Trophoblast cell (in vitro differentiated cells and primary cell): Measurements from ENCODE around the gene HSD17B8.
A peak's percentile ranks its signal among the peaks of the same experiment; 100 is the strongest.

ENCODE experiments used
- DNase-seq, 2 donors: peaks; one replicate each; pipeline ENCODE4 v3.0.0-alpha.2; 2016
- H2AFZ ChIP-seq: 2 replicates; pipeline ENCODE4 v1.6.1; 2013; ENCODE audit warnings: low read length, moderate library complexity, mild to moderate bottlenecking; ENCODE audit not compliant: insufficient read depth, poor library complexity
- H2AK5ac ChIP-seq: 2 replicates; pipeline ENCODE4 v1.6.1; 2013; ENCODE audit warnings: mild to moderate bottlenecking, low read length
- H2BK120ac ChIP-seq: 2 replicates; pipeline ENCODE4 v1.6.1; 2013; ENCODE audit warnings: low read length, mild to moderate bottlenecking, moderate library complexity; ENCODE audit not compliant: insufficient read depth, poor library complexity
- H2BK12ac ChIP-seq: 2 replicates; pipeline ENCODE4 v1.6.1; 2013; ENCODE audit warnings: mild to moderate bottlenecking, low read length, moderate library complexity
- H2BK5ac ChIP-seq: 2 replicates; pipeline ENCODE4 v1.6.1; 2013; ENCODE audit warnings: low read length, low read depth, moderate library complexity, mild to moderate bottlenecking; ENCODE audit not compliant: poor library complexity
- H3K14ac ChIP-seq: 2 replicates; pipeline ENCODE4 v1.6.1; 2013; ENCODE audit warnings: mild to moderate bottlenecking, low read length
- H3K18ac ChIP-seq: 2 replicates; pipeline ENCODE4 v1.6.1; 2013; ENCODE audit warnings: mild to moderate bottlenecking, low read length
- H3K23ac ChIP-seq: 2 replicates; pipeline ENCODE4 v1.6.1; 2013; ENCODE audit warnings: low read length
- H3K27ac ChIP-seq: 2 replicates; pipeline ENCODE4 v1.5.1; 2013; ENCODE audit warnings: low read depth, mild to moderate bottlenecking, inconsistent platforms, low read length, moderate library complexity
- H3K27me3 ChIP-seq: 2 replicates; pipeline ENCODE4 v1.6.1; 2013; ENCODE audit warnings: inconsistent platforms, mild to moderate bottlenecking, low read length, moderate library complexity; ENCODE audit not compliant: insufficient read depth
- H3K36me3 ChIP-seq, 2 experiments: 1 replicate in 1 of 2; 2 replicates in 1 of 2; pipeline ENCODE4 v1.6.1; 2013; ENCODE audit warnings: low read length in 2 of 2, mild to moderate bottlenecking in 2 of 2, moderate library complexity in 1 of 2; ENCODE audit not compliant: insufficient read depth in 2 of 2, control insufficient read depth in 1 of 2
- H3K4ac ChIP-seq: 2 replicates; pipeline ENCODE4 v1.6.1; 2013; ENCODE audit warnings: low read depth, mild to moderate bottlenecking, low read length, moderate library complexity
- H3K4me1 ChIP-seq, 2 experiments: 1 replicate in 1 of 2; 2 replicates in 1 of 2; pipeline ENCODE4 v1.6.1; 2013; ENCODE audit warnings: low read length in 2 of 2, mild to moderate bottlenecking in 2 of 2, moderate library complexity in 1 of 2; ENCODE audit not compliant: insufficient read depth in 2 of 2, control insufficient read depth in 1 of 2
- H3K4me2 ChIP-seq: 2 replicates; pipeline ENCODE4 v1.6.1; 2013; ENCODE audit warnings: inconsistent platforms, mild to moderate bottlenecking, low read length, moderate library complexity
- H3K4me3 ChIP-seq: 2 replicates; pipeline ENCODE4 v1.5.1; 2013; ENCODE audit warnings: mild to moderate bottlenecking, low read depth, low read length, inconsistent platforms
- H3K79me1 ChIP-seq: one replicate; pipeline ENCODE4 v1.6.1; 2013; ENCODE audit warnings: low read length
- H3K79me2 ChIP-seq: 2 replicates; pipeline ENCODE4 v1.6.1; 2013; ENCODE audit warnings: low read length, mild to moderate bottlenecking; ENCODE audit not compliant: control insufficient read depth, insufficient read depth, poor library complexity
- H3K9ac ChIP-seq: 2 replicates; pipeline ENCODE4 v1.6.1; 2013; ENCODE audit warnings: mild to moderate bottlenecking, low read length
- H3K9me3 ChIP-seq: 2 replicates; pipeline ENCODE4 v1.6.1; 2013; ENCODE audit warnings: low read depth, mild to moderate bottlenecking, control low read depth, inconsistent platforms, low read length; ENCODE audit not compliant: insufficient read depth
- H4K12ac ChIP-seq: 2 replicates; pipeline ENCODE4 v1.6.1; 2013; ENCODE audit warnings: low read depth, mild to moderate bottlenecking, low read length, moderate library complexity
- H4K8ac ChIP-seq: 2 replicates; pipeline ENCODE4 v1.6.1; 2013; ENCODE audit warnings: low read depth, mild to moderate bottlenecking, low read length, moderate library complexity
- H4K91ac ChIP-seq: one replicate; pipeline ENCODE4 v1.6.1; 2013; ENCODE audit warnings: low read depth, mild to moderate bottlenecking, low read length, moderate library complexity
- WGBS: extraction: QIAGEN DNeasy Blood & Tissue Kit; methylation state at CpG from one replicate; pipeline ENCODE4 v1.1.7; 2013; ENCODE audit warnings: missing lambda C conversion rate; ENCODE audit not compliant: insufficient read length, insufficient coverage; ENCODE audit errors: extremely low coverage; 5-methylcytosine and 5-hydroxymethylcytosine counted together

The HSD17B8 gene

GRCh38 chr6:33235221-33235634, 30.8 kb downstream of the HSD17B8 start:
- no peak overlapping the region for H2BK5ac ChIP-seq
- no peaks in the 10 kb centered on the region for H3K27me3 ChIP-seq
- H3K14ac ChIP-seq: no peak overlapping the region
- no peak overlapping the region for H4K8ac ChIP-seq
- no peak overlapping the region for H3K4me2 ChIP-seq
- H3K79me1 ChIP-seq: no peaks in the 10 kb centered on the region
- H4K91ac ChIP-seq: no peak overlapping the region
- peaks cover 4 to 5% of the 10 kb centered on the region in 2 experiments for H3K4me1 ChIP-seq
- H3K23ac ChIP-seq: no peak overlapping the region
- no peak for DNase-seq
- no peak overlapping the region for H4K12ac ChIP-seq
- H3K9ac ChIP-seq: no peak overlapping the region
- H2AK5ac ChIP-seq: no peak overlapping the region
- H3K36me3 ChIP-seq: no peaks in the 10 kb centered on the region
- no peaks in the 10 kb centered on the region for H3K9me3 ChIP-seq
- no peak overlapping the region for H3K18ac ChIP-seq
- H2BK120ac ChIP-seq: no peak overlapping the region
- H3K27ac ChIP-seq: no peak overlapping the region
- no CpG with 5 or more reads among the region's 6 CpGs for WGBS
- H2AFZ ChIP-seq: no peak overlapping the region
- no peak overlapping the region for H3K4ac ChIP-seq
- no peaks in the 10 kb centered on the region for H3K79me2 ChIP-seq
- no peak overlapping the region for H2BK12ac ChIP-seq
- H3K4me3 ChIP-seq: no peak overlapping the region

GRCh38 chr6:33236328-33236727, 31.9 kb downstream of the HSD17B8 start:
- no peaks in the 10 kb centered on the region for H3K27me3 ChIP-seq
- H2AFZ ChIP-seq: no peak overlapping the region
- no peak overlapping the region for H3K4me3 ChIP-seq
- no peak overlapping the region for H2BK5ac ChIP-seq
- no peak overlapping the region for H2BK12ac ChIP-seq
- no peak for DNase-seq
- no peak overlapping the region for H3K4ac ChIP-seq
- no peak overlapping the region for H3K4me2 ChIP-seq
- H3K18ac ChIP-seq: no peak overlapping the region
- H3K14ac ChIP-seq: no peak overlapping the region
- H3K79me2 ChIP-seq: no peaks in the 10 kb centered on the region
- H3K36me3 ChIP-seq: no peaks in the 10 kb centered on the region
- H3K4me1 ChIP-seq: peaks cover 4 to 5% of the 10 kb centered on the region in 2 experiments
- no peak overlapping the region for H4K91ac ChIP-seq
- no peak overlapping the region for H3K9ac ChIP-seq
- no peaks in the 10 kb centered on the region for H3K9me3 ChIP-seq
- no peak overlapping the region for H4K12ac ChIP-seq
- no peak overlapping the region for H3K23ac ChIP-seq
- H2AK5ac ChIP-seq: no peak overlapping the region
- no peaks in the 10 kb centered on the region for H3K79me1 ChIP-seq
- no peak overlapping the region for H3K27ac ChIP-seq
- H4K8ac ChIP-seq: no peak overlapping the region
- no peak overlapping the region for H2BK120ac ChIP-seq

DNA sequence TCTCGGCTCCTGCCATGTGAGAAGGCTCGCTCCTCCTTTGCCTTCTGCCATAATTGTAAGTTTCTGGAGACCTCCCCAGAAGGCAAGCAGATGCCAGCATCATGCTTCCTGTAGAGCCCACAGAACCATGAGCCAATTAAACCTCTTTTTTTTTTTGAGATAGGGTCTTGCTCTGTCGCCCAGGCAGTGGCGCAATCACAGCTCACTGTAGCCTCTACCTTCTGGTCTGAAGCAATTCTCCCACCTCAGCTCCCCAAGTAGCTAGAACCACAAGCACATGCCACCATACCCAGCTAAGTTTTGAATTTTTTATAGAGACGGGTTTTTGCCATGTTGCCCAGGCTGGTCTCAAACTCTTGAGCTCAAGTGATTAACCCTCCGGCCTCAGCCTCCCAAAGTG, 32.4 kb downstream of the HSD17B8 start:
- no peaks in the 10 kb centered on the region for H3K79me2 ChIP-seq
- no CpG with 5 or more reads among the region's 6 CpGs for whole genome bisulfite sequencing
- H3K4me2 ChIP-seq: no peak overlapping the region
- H3K23ac ChIP-seq: no peak overlapping the region
- no peak overlapping the region for H4K91ac ChIP-seq
- no peaks in the 10 kb centered on the region for H3K36me3 ChIP-seq
- no peak overlapping the region for H2AK5ac ChIP-seq
- H2BK120ac ChIP-seq: no peak overlapping the region
- H4K8ac ChIP-seq: no peak overlapping the region
- H3K27me3 ChIP-seq: no peaks in the 10 kb centered on the region
- no peaks in the 10 kb centered on the region for H3K9me3 ChIP-seq
- no peak overlapping the region for H2AFZ ChIP-seq
- H3K4ac ChIP-seq: no peak overlapping the region
- no peak overlapping the region for H3K27ac ChIP-seq
- no peak overlapping the region for H3K4me3 ChIP-seq
- H3K9ac ChIP-seq: no peak overlapping the region
- peaks cover 4 to 5% of the 10 kb centered on the region in 2 experiments for H3K4me1 ChIP-seq
- no peak overlapping the region for H3K18ac ChIP-seq
- H2BK5ac ChIP-seq: no peak overlapping the region
- no peak overlapping the region for H3K14ac ChIP-seq
- H3K79me1 ChIP-seq: no peaks in the 10 kb centered on the region
- no peak overlapping the region for H4K12ac ChIP-seq
- no peak for DNase-seq
- no peak overlapping the region for H2BK12ac ChIP-seq

GRCh38 chr6:33237741-33238140, 33.3 kb downstream of the HSD17B8 start:
- H4K12ac ChIP-seq: no peak overlapping the region
- no peaks in the 10 kb centered on the region for H3K9me3 ChIP-seq
- H3K4me1 ChIP-seq: peaks cover 4 to 5% of the 10 kb centered on the region in 2 experiments
- no peak overlapping the region for H3K23ac ChIP-seq
- H3K36me3 ChIP-seq: no peaks in the 10 kb centered on the region
- no peak overlapping the region for H2AK5ac ChIP-seq
- H3K79me2 ChIP-seq: no peaks in the 10 kb centered on the region
- DNase-seq: no peak
- WGBS: no CpG with 5 or more reads among the region's 2 CpGs
- H3K27me3 ChIP-seq: no peaks in the 10 kb centered on the region
- H2AFZ ChIP-seq: no peak overlapping the region
- no peak overlapping the region for H4K91ac ChIP-seq
- H3K4me2 ChIP-seq: no peak overlapping the region
- H2BK12ac ChIP-seq: no peak overlapping the region
- no peak overlapping the region for H2BK5ac ChIP-seq
- H3K27ac ChIP-seq: no peak overlapping the region
- H4K8ac ChIP-seq: no peak overlapping the region
- peak overlapping the region; percentile 27 for H3K9ac ChIP-seq
- no peak overlapping the region for H3K18ac ChIP-seq
- no peak overlapping the region for H3K4ac ChIP-seq
- no peak overlapping the region for H3K14ac ChIP-seq
- H2BK120ac ChIP-seq: no peak overlapping the region
- no peaks in the 10 kb centered on the region for H3K79me1 ChIP-seq
- no peak overlapping the region for H3K4me3 ChIP-seq
